ENCODE measurements around the gene FLNC.

Gene FLNC

DNA sequence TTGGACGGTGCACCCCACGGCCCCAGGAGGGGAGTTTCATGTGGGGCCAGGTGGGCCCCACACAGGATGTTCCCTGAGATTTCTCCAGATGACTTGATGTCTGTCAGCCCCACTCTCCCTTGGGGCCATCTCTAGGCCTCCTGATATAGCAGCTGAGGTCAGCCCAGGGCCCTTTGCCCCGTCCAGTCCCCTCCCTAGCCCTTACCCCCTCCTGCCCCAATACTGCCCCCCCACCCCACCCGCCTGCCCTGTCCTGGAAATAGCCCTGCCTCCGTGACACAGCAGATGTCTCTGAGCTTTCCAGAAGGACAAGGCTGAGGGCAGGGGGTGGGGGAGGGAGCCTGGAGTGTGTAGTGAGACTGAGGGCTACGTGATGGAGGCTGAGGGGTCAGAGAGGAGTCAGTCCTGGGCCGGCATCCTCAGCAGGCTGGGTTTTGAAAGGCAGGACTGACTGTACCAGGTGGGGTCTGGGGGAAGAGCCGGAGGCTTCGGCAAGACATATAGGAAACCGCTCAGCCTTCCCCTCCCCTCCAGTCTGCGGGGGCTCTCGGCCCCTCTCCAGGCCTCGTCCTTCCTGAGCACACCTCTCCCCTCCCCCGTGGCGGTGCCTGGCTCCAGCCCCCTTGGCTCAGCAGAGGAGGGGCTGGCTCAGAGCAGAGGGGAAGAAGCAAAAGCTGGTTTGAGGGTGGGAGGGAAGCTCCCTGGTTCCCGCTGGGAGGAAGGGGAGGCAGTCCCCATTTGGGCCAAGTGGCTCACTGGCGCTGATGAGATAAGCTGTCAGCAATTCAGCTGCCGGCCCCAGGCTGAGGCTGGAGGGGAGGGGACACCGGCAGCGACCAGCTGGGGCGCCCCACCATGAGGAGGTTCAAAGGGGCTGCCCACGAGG is 2.0 kb downstream of the FLNC start:
- TF ChIP-seq, protein P1, sequence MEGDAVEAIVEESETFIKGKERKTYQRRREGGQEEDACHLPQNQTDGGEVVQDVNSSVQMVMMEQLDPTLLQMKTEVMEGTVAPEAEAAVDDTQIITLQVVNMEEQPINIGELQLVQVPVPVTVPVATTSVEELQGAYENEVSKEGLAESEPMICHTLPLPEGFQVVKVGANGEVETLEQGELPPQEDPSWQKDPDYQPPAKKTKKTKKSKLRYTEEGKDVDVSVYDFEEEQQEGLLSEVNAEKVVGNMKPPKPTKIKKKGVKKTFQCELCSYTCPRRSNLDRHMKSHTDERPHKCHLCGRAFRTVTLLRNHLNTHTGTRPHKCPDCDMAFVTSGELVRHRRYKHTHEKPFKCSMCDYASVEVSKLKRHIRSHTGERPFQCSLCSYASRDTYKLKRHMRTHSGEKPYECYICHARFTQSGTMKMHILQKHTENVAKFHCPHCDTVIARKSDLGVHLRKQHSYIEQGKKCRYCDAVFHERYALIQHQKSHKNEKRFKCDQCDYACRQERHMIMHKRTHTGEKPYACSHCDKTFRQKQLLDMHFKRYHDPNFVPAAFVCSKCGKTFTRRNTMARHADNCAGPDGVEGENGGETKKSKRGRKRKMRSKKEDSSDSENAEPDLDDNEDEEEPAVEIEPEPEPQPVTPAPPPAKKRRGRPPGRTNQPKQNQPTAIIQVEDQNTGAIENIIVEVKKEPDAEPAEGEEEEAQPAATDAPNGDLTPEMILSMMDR (IDR thresholded peaks at IDR 0.05; ENCODE audit: low read depth, low read length): no peak
- Histone ChIP-seq H3K27me3 (ENCODE audit: insufficient read depth, low read depth, severe bottlenecking) (no peaks in the 10 kb centered on the region), H3K36me3 (no peaks in the 10 kb centered on the region), H3K9me3 (ENCODE audit: severe bottlenecking) (no peaks in the 10 kb centered on the region), H3K27ac (peak overlapping the region; percentile 98), H3K4me3 (ENCODE audit: low read depth, low read length) (peak overlapping the region; percentile 34)
- peak; percentile 90 for DNase-seq

DNA sequence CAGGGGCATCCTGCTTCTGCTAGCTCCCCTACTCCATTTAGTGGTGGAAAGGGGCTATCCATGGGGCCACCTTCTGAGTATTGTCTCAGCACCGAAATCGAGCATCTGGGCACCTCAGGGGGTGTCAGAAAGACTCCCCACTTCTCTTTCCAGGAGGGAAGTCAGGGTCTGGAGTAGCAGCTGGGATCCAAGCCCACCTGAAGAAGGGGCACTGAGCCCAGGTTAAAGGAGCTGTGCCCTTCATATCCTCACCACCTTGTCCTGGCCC is 2.6 kb downstream of the FLNC start:
- no peak for DNase-seq
- TF ChIP-seq, protein P1 (IDR thresholded peaks at IDR 0.05; ENCODE audit: low read depth, low read length): no peak
- H3K9me3 ChIP-seq (ENCODE audit: severe bottlenecking): no peaks in the 10 kb centered on the region
- no peaks in the 10 kb centered on the region for H3K36me3 ChIP-seq
- peak overlapping the region; percentile 34 for H3K4me3 ChIP-seq (ENCODE audit: low read depth, low read length)
- H3K27me3 ChIP-seq (ENCODE audit: insufficient read depth, low read depth, severe bottlenecking): no peaks in the 10 kb centered on the region
- H3K27ac ChIP-seq: peak overlapping the region; percentile 98

DNA sequence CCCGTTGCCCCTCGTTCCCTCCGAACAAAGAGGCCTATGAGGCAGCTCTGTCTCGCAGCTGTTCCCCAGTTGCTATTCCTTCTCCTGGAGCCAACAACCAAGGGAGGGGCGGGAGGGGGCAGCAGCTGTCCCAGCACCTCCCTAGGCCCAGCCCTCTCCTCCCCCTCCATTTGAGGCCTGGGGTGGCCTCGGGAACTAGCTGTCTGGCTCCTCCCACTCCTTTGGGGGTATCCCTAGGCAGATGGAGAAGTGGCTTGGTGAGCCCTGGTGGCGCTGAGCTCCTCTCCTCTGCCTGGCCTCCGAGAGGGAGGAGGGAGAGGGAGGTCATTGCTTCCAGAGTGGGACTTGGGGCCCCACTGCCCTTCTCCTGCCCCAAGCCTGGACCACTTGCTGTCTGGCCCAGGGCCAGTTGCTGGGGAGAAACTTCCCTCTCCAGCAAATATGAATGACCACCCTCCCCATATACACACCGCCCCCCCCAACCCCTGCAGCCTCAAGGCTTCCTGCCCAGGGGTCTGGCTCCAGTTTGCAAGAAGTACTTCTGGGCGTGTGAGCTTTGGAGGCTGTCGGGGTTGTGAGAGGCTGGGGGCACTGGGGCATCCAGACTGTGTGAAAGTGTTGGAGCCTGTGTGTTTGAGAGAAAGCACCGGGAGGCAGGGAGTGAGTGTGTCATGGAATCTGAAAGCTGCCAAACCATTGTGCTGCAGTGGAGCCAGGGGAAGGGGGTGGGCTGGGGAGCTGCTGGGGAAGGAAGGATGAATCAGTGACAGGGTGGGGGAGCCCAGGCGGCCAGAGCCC is 3.1 kb downstream of the FLNC start:
- H3K27me3 ChIP-seq (ENCODE audit: insufficient read depth, low read depth, severe bottlenecking): no peaks in the 10 kb centered on the region
- H3K9me3 ChIP-seq (ENCODE audit: severe bottlenecking): no peaks in the 10 kb centered on the region
- peak; percentile 97 for DNase-seq
- TF ChIP-seq, protein P1 (IDR thresholded peaks at IDR 0.05; ENCODE audit: low read depth, low read length): no peak
- H3K4me3 ChIP-seq (ENCODE audit: low read depth, low read length): peak overlapping the region; percentile 34
- no peaks in the 10 kb centered on the region for H3K36me3 ChIP-seq
- peak overlapping the region; percentile 98 for H3K27ac ChIP-seq

DNA sequence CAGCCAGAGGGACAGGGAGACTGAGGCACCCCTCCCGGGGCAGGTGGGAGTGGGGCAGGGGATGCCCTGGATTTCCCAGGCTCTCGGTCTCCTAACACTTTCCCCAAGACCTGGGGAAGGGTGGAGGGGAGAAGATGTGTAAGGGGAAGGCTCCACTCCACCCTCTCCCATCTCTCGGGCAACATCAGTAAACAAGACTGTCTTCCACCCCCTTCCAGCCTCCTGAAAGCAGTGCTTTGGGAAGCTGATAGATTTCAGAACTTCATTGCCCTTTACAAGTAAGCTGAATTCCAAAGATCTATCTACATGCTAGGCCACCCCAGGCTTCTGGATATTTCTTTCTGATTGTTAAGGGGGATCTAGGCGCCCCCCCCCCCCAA is 3.7 kb downstream of the FLNC start:
- Histone ChIP-seq H3K27me3 (ENCODE audit: insufficient read depth, low read depth, severe bottlenecking) (no peaks in the 10 kb centered on the region), H3K27ac (peak overlapping the region; percentile 98), H3K36me3 (no peaks in the 10 kb centered on the region), H3K4me3 (ENCODE audit: low read depth, low read length) (no peak overlapping the region), H3K9me3 (ENCODE audit: severe bottlenecking) (no peaks in the 10 kb centered on the region)
- no peak for DNase-seq
- TF ChIP-seq, protein P1 (IDR thresholded peaks at IDR 0.05; ENCODE audit: low read depth, low read length): no peak

DNA sequence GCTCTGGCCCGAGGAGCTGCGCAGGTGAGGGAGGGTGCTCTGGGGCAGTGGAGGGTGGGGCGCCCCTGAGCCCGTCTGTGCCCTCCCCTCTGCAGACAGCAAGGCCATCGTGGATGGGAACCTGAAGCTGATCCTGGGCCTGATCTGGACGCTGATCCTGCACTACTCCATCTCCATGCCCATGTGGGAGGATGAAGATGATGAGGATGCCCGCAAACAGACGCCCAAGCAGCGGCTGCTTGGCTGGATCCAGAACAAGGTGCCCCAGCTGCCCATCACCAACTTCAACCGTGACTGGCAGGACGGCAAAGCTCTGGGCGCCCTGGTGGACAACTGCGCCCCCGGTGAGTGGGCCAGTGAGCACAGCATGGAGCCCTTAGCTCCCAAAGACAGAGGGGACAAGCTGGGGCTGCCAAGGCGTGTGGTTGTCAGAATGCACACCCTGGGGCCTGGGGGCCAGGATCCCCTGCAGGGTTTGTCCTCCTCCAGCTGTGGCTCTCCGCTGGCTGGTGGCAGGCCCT is 5.1 kb downstream of the FLNC start:
- no peak for DNase-seq
- H3K36me3 ChIP-seq: no peaks in the 10 kb centered on the region

More for the DNA sequence above, 5.1 kb downstream of the FLNC start:
- no peak overlapping the region for H3K4me3 ChIP-seq (ENCODE audit: low read depth, low read length)
- TF ChIP-seq, protein P1 (IDR thresholded peaks at IDR 0.05; ENCODE audit: low read depth, low read length): no peak
- H3K27ac ChIP-seq: no peak overlapping the region
- no peaks in the 10 kb centered on the region for H3K27me3 ChIP-seq (ENCODE audit: insufficient read depth, low read depth, severe bottlenecking)
- H3K9me3 ChIP-seq (ENCODE audit: severe bottlenecking): no peaks in the 10 kb centered on the region
